HepG2 (cell line): ENCODE measurements around the gene SMIM44. TPM values are rescaled to one million over a fixed set of nuclear protein-coding genes. Genes with fewer than 3 reads are reported as not detected.

ENCODE experiments used
- ATAC-seq: fragments of 200-7000 bp; cut with Tn5 transposase; 3 replicates; pipeline ENCODE4 v1.9.1; 2020; ENCODE audit warnings: mild to moderate bottlenecking, moderate library complexity
- BruUV-seq: library from RNA; stranded (reverse); fragments of 400-500 nt; replicated peaks from 2 replicates; lab custom pipeline; 2021; lab: Mats Ljungman, UMichigan
- CTCF ChIA-PET: fragments of 300-600 bp; formaldehyde crosslinking; extraction: SDS; loops from one replicate; lab custom pipeline; 2021; ENCODE audit warnings: low total read pairs, inconsistent platforms, low intra/inter-chr PET ratio; lab: Yijun Ruan, JAX
- POLR2A ChIA-PET: fragments of 350-600 bp; sonication (Branson Sonifier 250); formaldehyde crosslinking; loops from one replicate; lab custom pipeline; 2020; ENCODE audit warnings: antibody characterized with exemption, inconsistent platforms; lab: Yijun Ruan, JAX
- DNase-seq: peaks from one replicate; pipeline ENCODE4 v3.0.0-alpha.2; 2015; ENCODE audit warnings: low spot score
- FAIRE-seq: peaks from 3 replicates; lab custom pipeline; 2011; peaks lifted over from hg19 to GRCh38; lab: Jason Lieb, UNC
- H2AFZ ChIP-seq: one replicate; pipeline ENCODE4 v1.6.1; 2011; ENCODE audit warnings: low read length, inconsistent platforms
- H3K27ac ChIP-seq: fragments of 300-600 bp; 3 replicates; pipeline ENCODE4 v1.8.0; 2011; ENCODE audit warnings: mixed run types, mild to moderate bottlenecking, mixed read lengths, low read length, inconsistent platforms; ENCODE audit not compliant: insufficient read depth; ENCODE audit errors: extremely low read length
- H3K27me3 ChIP-seq, 2 experiments: fragments of 200-600 bp in 1 of 2; 2 replicates in 1 of 2; 3 replicates in 1 of 2; pipeline versions ENCODE4 v1.6.0 to v1.8.0; 2011; ENCODE audit warnings: low read length in 2 of 2, mild to moderate bottlenecking in 2 of 2, moderate library complexity in 2 of 2, inconsistent platforms in 1 of 2; ENCODE audit not compliant: insufficient read depth in 2 of 2, control insufficient read depth in 1 of 2
- H3K36me3 ChIP-seq, 2 experiments: fragments of 200-600 bp in 1 of 2; replicated peaks in 1 of 2; 2 replicates in 1 of 2; 3 replicates in 1 of 2; pipeline versions ENCODE4 v1.5.1 to v1.8.0; 2011; ENCODE audit warnings: low read length in 2 of 2, inconsistent platforms in 1 of 2; ENCODE audit not compliant: insufficient read depth in 2 of 2, control insufficient read depth in 1 of 2
- H3K4me1 ChIP-seq: 2 replicates; pipeline ENCODE4 v1.5.1; 2012; ENCODE audit warnings: low read length, inconsistent platforms; ENCODE audit not compliant: insufficient read depth
- H3K4me2 ChIP-seq: 2 replicates; pipeline ENCODE4 v1.6.0; 2011; ENCODE audit warnings: low read depth, low read length, inconsistent platforms
- H3K4me3 ChIP-seq, 3 experiments: fragments of 200-600 bp in 1 of 3; sonication (generic), shearing (Covaris generic) in 1 of 3; replicated peaks in 1 of 3; 2 replicates each; pipeline ENCODE4 v1.5.1; 2011 to 2016; ENCODE audit warnings: low read length in 3 of 3, inconsistent platforms in 2 of 3, low read depth in 2 of 3, mild to moderate bottlenecking in 2 of 3, control low read depth in 1 of 3, mixed read lengths in 1 of 3; ENCODE audit not compliant: insufficient read depth in 1 of 3
- H3K79me2 ChIP-seq: one replicate; pipeline ENCODE4 v1.6.1; 2011; ENCODE audit warnings: low read length, inconsistent platforms; ENCODE audit not compliant: insufficient read depth
- H3K9ac ChIP-seq: 2 replicates; pipeline ENCODE4 v1.6.0; 2011; ENCODE audit warnings: mild to moderate bottlenecking, low read depth, low read length, inconsistent platforms; ENCODE audit not compliant: insufficient read depth
- H3K9me3 ChIP-seq: 2 replicates; pipeline ENCODE4 v1.5.1; 2012; ENCODE audit warnings: mild to moderate bottlenecking, low read length
- H4K20me1 ChIP-seq: 2 replicates; pipeline ENCODE4 v1.6.0; 2011; ENCODE audit warnings: inconsistent platforms, mild to moderate bottlenecking, low read length, moderate library complexity; ENCODE audit not compliant: insufficient read depth
- AGO2 ChIP-seq: fragments of 200-400 bp; formaldehyde crosslinking; optimal IDR thresholded peaks from 2 replicates; pipeline ENCODE3; 2017; ENCODE audit warnings: mild to moderate bottlenecking, low read depth, low read length, moderate library complexity
- EED ChIP-seq: sonication (generic); formaldehyde crosslinking; IDR thresholded peaks from 2 replicates; pipeline ENCODE4 v1.5.0; 2020; ENCODE audit warnings: mild to moderate bottlenecking, missing genetic modification reagents
- ZFP37 ChIP-seq: sonication (generic); formaldehyde crosslinking; IDR thresholded peaks from 2 replicates; pipeline ENCODE4 v1.4.0; 2020; ENCODE audit warnings: missing genetic modification reagents, borderline replicate concordance
- ZMYM3 ChIP-seq: sonication (generic); formaldehyde crosslinking; IDR thresholded peaks from 2 replicates; pipeline ENCODE4 v1.5.1; 2020; ENCODE audit warnings: mild to moderate bottlenecking, missing genetic modification reagents
- ZNF629 ChIP-seq: sonication (generic); formaldehyde crosslinking; conservative IDR thresholded peaks from 2 replicates; pipeline ENCODE4 v1.5.0; 2020; ENCODE audit warnings: missing genetic modification reagents
- ZNF768 ChIP-seq: sonication (generic); formaldehyde crosslinking; IDR thresholded peaks from 2 replicates; pipeline ENCODE4 v1.4.0; 2020; ENCODE audit warnings: missing genetic modification reagents
- WGBS: methylation state at CpG from one replicate; pipeline ENCODE4 v1.1.6; 2017; ENCODE audit warnings: low lambda C conversion rate; 5-methylcytosine and 5-hydroxymethylcytosine counted together
- in situ Hi-C: cut with HindIII; loops from 2 replicates; pipeline ENCODE4 v1.10.0; 2017; ENCODE audit warnings: low pct_unique_long_range_greater_than_20kb; ENCODE audit not compliant: extremely low pct_ligation_motif_present
- intact Hi-C: fragments of 100-400 bp; cut with micrococcal nuclease; formaldehyde crosslinking; loops from one replicate; pipeline ENCODE4 v1.10.0; 2022; ENCODE audit not compliant: unreplicated experiment
- polyA plus RNA-seq, 8 experiments: library from polyadenylated mRNA; depleted of rRNA in 3 of 8; stranded (reverse) in 7 of 8; unstranded in 1 of 8; fragments of >200 nt; fragmentation: Illumina TruSeq in 4 of 8; extraction: Trizol in 4 of 8; gene quantifications; 2 replicates each; pipeline versions ENCODE4 v1.2.1 to v1.2.3, GENCODE V29; 2011 to 2016; ENCODE audit warnings: low read depth in 4 of 8, missing spikeins in 1 of 8, mixed read lengths in 1 of 8; ENCODE audit not compliant: insufficient read depth in 1 of 8
- total RNA-seq, 5 experiments: library from RNA; depleted of rRNA; stranded (reverse); fragments of >200 nt; fragmentation: Illumina TruSeq; extraction: Trizol; gene quantifications; 2 replicates each; pipeline ENCODE4 v1.2.3, GENCODE V29; 2016; ENCODE audit warnings: low read depth in 1 of 5

Gene SMIM44
- total and polyA plus RNA-seq, 2 of the 13 experiments (the other 11 are each of a cell fraction or from before 2014, with no cell fraction given): not detected

DNA sequence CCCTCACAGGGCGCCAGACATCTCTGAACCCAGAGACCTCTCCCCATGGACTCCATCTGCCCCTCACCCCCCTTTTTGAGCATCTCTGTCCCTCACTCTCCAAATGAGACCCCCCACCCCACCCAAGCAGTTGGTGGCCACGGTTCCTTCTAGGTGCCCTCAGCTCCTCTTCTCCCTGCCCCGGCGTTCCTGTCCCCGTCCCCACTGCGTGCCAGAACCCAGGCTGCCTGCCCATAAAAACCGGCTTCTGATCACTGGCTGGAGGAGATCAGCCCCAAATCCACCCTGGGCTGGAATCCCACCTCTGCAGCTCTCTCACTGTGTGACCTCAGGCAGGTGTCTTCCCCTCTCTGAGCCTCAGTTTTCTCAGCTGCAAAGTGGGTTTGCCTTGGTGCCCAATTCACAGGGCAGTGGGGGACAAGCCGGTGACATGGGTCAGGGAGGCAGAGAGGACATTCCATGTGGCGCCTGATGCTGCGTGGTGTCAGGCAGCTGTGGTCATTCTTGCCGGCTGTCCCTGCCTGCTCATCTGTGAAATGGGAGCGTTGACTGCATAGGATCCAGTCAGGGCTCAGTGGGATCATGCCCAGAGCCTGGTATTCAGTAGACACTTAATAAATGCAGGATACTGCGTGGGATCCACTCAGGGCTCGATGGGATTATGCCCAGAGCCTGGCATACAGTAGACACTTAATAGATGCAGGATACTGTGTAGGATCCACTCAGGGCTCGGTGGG is 28.4 kb downstream of the SMIM44 start:
- Histone ChIP-seq H3K36me3 (peaks cover 4 to 20% of the 10 kb centered on the region in 2 experiments; a peak in 4 of 5 replicates), H3K9me3 (no peaks in the 10 kb centered on the region), H4K20me1 (0 out of 2 replicates have a peak, but pooled peaks cover 2% of the 10 kb centered on the region), H3K4me3 (no peak overlapping the region)
- BruUV-seq: no TSS peak
- WGBS: over 99% methylated on average over 13 of the region's 15 CpGs
- no peak for DNase-seq
- POLR2A ChIA-PET: no interaction called here
- intact Hi-C loops: no loop called here
- TF ChIP-seq ZNF768 (CRISPR knock-in tag) (peak; percentile 93), ZNF629 (CRISPR knock-in tag) (peak; percentile 74), EED (CRISPR knock-in tag) (no peak), ZMYM3 (CRISPR knock-in tag) (0 out of 2 replicates have a peak, but pooled peaks have one; percentile 44)
- TF ChIP-seq, all 625 proteins: peak for 3
- CTCF ChIA-PET: no interaction called here
- Histone ChIP-seq H3K79me2 (no peaks in the 10 kb centered on the region), H2AFZ (no peak overlapping the region), H3K4me1 (peaks cover 16% of the 10 kb centered on the region), H3K4me2 (no peak overlapping the region), H3K27me3 (no peaks in the 10 kb centered on the region), H3K9ac (no peak overlapping the region), H3K27ac (no peak overlapping the region)
- in situ Hi-C loops: no loop called here
- no peak for ATAC-seq
- no peak for FAIRE-seq

DNA sequence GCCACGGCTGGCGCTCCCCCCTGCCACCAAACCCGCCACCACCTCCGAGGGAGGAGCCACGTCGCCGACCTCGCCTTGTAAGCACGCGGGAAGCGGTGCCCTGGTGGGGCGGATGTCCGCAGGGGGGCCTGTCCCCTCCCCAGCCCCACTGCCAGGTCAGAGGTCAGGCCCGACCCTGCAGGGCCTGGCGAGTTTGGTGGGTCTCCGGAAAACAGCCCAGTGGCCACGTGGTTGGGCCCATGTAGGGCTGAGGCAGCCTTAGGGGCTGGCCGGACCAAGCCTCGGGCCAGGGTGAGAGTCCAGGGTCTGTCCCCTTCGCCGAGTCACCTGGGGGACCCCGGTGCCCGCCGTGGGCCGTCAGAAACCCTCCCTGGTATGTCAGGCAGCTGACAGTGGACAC is 29.4 kb downstream of the SMIM44 start:
- Histone ChIP-seq H3K27ac (no peak overlapping the region), H4K20me1 (0 out of 2 replicates have a peak, but pooled peaks cover 2% of the 10 kb centered on the region), H2AFZ (no peak overlapping the region), H3K4me1 (peaks cover 16% of the 10 kb centered on the region), H3K4me2 (no peak overlapping the region), H3K79me2 (no peaks in the 10 kb centered on the region), H3K9me3 (no peaks in the 10 kb centered on the region), H3K9ac (no peak overlapping the region), H3K27me3 (no peaks in the 10 kb centered on the region), H3K4me3 (no peak overlapping the region), H3K36me3 (peaks cover 6 to 24% of the 10 kb centered on the region in 2 experiments; a peak in 4 of 5 replicates)
- TF ChIP-seq ZFP37 (CRISPR knock-in tag) (no peak), AGO2 (peak; percentile 41)
- CTCF ChIA-PET: no interaction called here
- 95% methylated on average over 10 of the region's 25 CpGs for WGBS
- in situ Hi-C loops (no loop called here), intact Hi-C loops (no loop called here)
- no peak for FAIRE-seq
- no TSS peak for BruUV-seq
- no peak for DNase-seq
- no peak for ATAC-seq
- POLR2A ChIA-PET: no interaction called here
